B cell (primary cell): Measurements from ENCODE around the gene CFHR1. TPM values are rescaled to one million over a fixed set of nuclear protein-coding genes. Genes with fewer than 3 reads are reported as not detected.

Experiments used
- ATAC-seq: fragments of 200-7000 bp; cut with Tn5 transposase; one replicate; pipeline ENCODE4 v1.10.0; 2021; ENCODE audit warnings: low read depth, mild to moderate bottlenecking, moderate number of reproducible peaks, moderate library complexity
- CTCF ChIA-PET: fragments of 350-600 bp; sonication (Branson Sonifier 250); formaldehyde crosslinking; loops from one replicate; lab custom pipeline; 2021; ENCODE audit warnings: antibody characterized with exemption, inconsistent platforms; lab: Charles Lee
- POLR2A ChIA-PET: fragments of 350-600 bp; sonication (Branson Sonifier 250); formaldehyde crosslinking; loops from one replicate; lab custom pipeline; 2021; ENCODE audit warnings: antibody characterized with exemption; lab: Charles Lee
- DNase-seq: peaks from one replicate; pipeline ENCODE4 v3.0.0; 2013
- H2AFZ ChIP-seq: 2 replicates; pipeline ENCODE4 v1.6.1; 2012; ENCODE audit warnings: mild to moderate bottlenecking, low read depth, low read length; ENCODE audit not compliant: insufficient read depth, poor library complexity, severe bottlenecking
- H3K27ac ChIP-seq, 2 donors: 1 replicate in 1 of 2; 2 replicates in 1 of 2; pipeline ENCODE4 v1.5.1; 2012 to 2013; ENCODE audit warnings: low read length in 2 of 2, mild to moderate bottlenecking in 2 of 2, moderate library complexity in 1 of 2
- H3K27me3 ChIP-seq, 4 experiments: fragments of 200-600 bp in 1 of 4; sonication (generic) in 1 of 4; replicated peaks in 1 of 4; 1 replicate in 2 of 4; 2 replicates in 2 of 4; pipeline versions ENCODE4 v1.6.1 to v1.7.0; 2013 to 2016; ENCODE audit warnings: low read length in 3 of 4, mild to moderate bottlenecking in 2 of 4, mixed read lengths in 1 of 4, moderate library complexity in 1 of 4; ENCODE audit not compliant: insufficient read depth in 4 of 4, control insufficient read depth in 3 of 4; ENCODE audit errors: control extremely low read depth in 1 of 4
- H3K36me3 ChIP-seq, 2 experiments: replicated peaks in 1 of 2; 1 replicate in 1 of 2; 2 replicates in 1 of 2; pipeline versions ENCODE4 v1.6.1 to v1.7.1; 2013; ENCODE audit warnings: low read length in 1 of 2; ENCODE audit not compliant: insufficient read depth in 2 of 2, control insufficient read depth in 1 of 2; ENCODE audit errors: control extremely low read depth in 1 of 2, extremely low read depth in 1 of 2
- H3K4me1 ChIP-seq, 2 donors: fragments of 200-600 bp in 1 of 2; sonication (generic) in 1 of 2; 1 replicate in 1 of 2; 2 replicates in 1 of 2; pipeline versions ENCODE4 v1.5.1 to v1.6.1; 2013 to 2017; ENCODE audit warnings: low read length in 2 of 2; ENCODE audit not compliant: control insufficient read depth in 2 of 2, insufficient read depth in 2 of 2
- H3K4me2 ChIP-seq: replicated peaks from 2 replicates; pipeline ENCODE3; 2012; ENCODE audit warnings: mild to moderate bottlenecking, low read depth, low read length; ENCODE audit not compliant: poor library complexity, severe bottlenecking
- H3K4me3 ChIP-seq, 5 experiments: fragments of 200-600 bp in 1 of 5; sonication (generic) in 1 of 5; 1 replicate in 3 of 5; 2 replicates in 2 of 5; pipeline versions ENCODE4 v1.5.1 to v1.7.0; 2011 to 2016; ENCODE audit warnings: low read length in 4 of 5, mild to moderate bottlenecking in 4 of 5, low read depth in 2 of 5, control low read depth in 1 of 5, moderate library complexity in 1 of 5; ENCODE audit not compliant: insufficient read depth in 1 of 5; ENCODE audit errors: control extremely low read depth in 1 of 5, extremely low read depth in 1 of 5
- H3K79me2 ChIP-seq: fragments of 200-600 bp; sonication (generic); one replicate; pipeline ENCODE4 v1.6.0; 2016; ENCODE audit warnings: low read length; ENCODE audit not compliant: control insufficient read depth, insufficient read depth
- H3K9ac ChIP-seq: fragments of 200-600 bp; sonication (generic); 2 replicates; pipeline ENCODE4 v1.6.1; 2017; ENCODE audit warnings: mild to moderate bottlenecking, low read length, moderate library complexity
- H3K9me3 ChIP-seq, 3 donors: one replicate each; pipeline versions ENCODE4 v1.6.1 to v1.7.1; 2013; ENCODE audit warnings: low read length in 2 of 3; ENCODE audit not compliant: control insufficient read depth in 2 of 3, insufficient read depth in 1 of 3; ENCODE audit errors: control extremely low read depth in 1 of 3
- H4K20me1 ChIP-seq: 2 replicates; pipeline ENCODE4 v1.6.0; 2012; ENCODE audit warnings: mild to moderate bottlenecking, low read length; ENCODE audit not compliant: insufficient read depth, control insufficient read depth, poor library complexity, severe bottlenecking
- H3K27ac Mint-ChIP-seq: one replicate; pipeline ENCODE4 v1.8.0; 2021; ENCODE audit warnings: mixed read lengths
- H3K27me3 Mint-ChIP-seq: one replicate; pipeline ENCODE4 v1.8.0; 2021; ENCODE audit warnings: mixed read lengths
- H3K4me1 Mint-ChIP-seq: one replicate; pipeline ENCODE4 v1.8.0; 2021; ENCODE audit warnings: mixed read lengths
- H3K4me3 Mint-ChIP-seq: one replicate; pipeline ENCODE4 v1.8.0; 2021; ENCODE audit warnings: mixed read lengths
- H3K9me3 Mint-ChIP-seq: one replicate; pipeline ENCODE4 v1.8.0; 2022; ENCODE audit warnings: mixed read lengths; ENCODE audit not compliant: insufficient read depth
- EZH2 ChIP-seq: IDR thresholded peaks from 2 replicates; pipeline ENCODE4 v1.6.1; 2012; ENCODE audit warnings: borderline replicate concordance, low read depth, mild to moderate bottlenecking, moderate library complexity, low read length; ENCODE audit not compliant: insufficient read depth, poor library complexity, severe bottlenecking
- WGBS: methylation state at CpG from one replicate; pipeline ENCODE4 v1.1.5; 2013; ENCODE audit warnings: missing lambda C conversion rate; ENCODE audit not compliant: insufficient coverage; 5-methylcytosine and 5-hydroxymethylcytosine counted together
- intact Hi-C: fragments of 100-400 bp; cut with micrococcal nuclease; formaldehyde crosslinking; loops from one replicate; pipeline ENCODE4 v1.10.0; 2022
- polyA plus RNA-seq: library from polyadenylated mRNA; depleted of rRNA; stranded (reverse); fragments of >200 nt; gene quantifications from 2 replicates; pipeline ENCODE4 v1.2.3, GENCODE V29; 2012
- total RNA-seq, 2 donors: library from RNA; stranded (reverse); fragments of 120-200 nt in 1 of 2; gene quantifications; 1 replicate in 1 of 2; 2 replicates in 1 of 2; pipeline versions ENCODE4 v1.2.3 to v1.2.4, GENCODE V29; 2013 to 2022
- TF ChIP-seq, protein P1 (sequence below): fragments of 200-600 bp; IDR thresholded peaks from one replicate; pipeline ENCODE4 v1.8.0; 2022; ENCODE audit warnings: antibody characterized with exemption, mild to moderate bottlenecking

The CFHR1 gene
- total and polyA plus RNA-seq, 2 donors (not counting 1 experiment from before 2014, with no cell fraction given), result not detected

DNA sequence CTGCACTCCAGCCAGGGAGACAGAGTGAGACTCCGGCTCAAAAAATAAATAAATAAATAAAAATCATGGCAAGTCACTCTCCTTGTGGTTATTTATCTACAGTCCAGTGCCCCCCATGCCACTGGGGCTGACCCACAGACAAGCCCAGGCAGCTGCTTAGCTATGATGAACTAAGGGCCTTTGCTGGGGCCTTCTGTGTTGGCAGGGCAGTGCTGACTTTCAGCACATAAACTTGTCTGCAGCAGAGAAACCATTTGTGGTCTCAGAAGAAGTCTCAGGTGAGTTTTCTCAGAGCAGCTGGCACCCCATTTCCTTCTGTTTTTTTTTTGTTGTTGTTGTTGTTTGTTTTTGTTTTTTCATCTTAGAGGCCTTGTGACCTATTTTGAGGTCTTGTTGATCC is 47.4 kb downstream of the CFHR1 start:
- no CpG with 5 or more reads among the region's 1 CpG for WGBS
- H3K27ac Mint-ChIP-seq, result no peak overlapping the region
- Histone ChIP-seq H2AFZ (no peak overlapping the region), H3K9me3 (no peaks in the 10 kb centered on the region), H4K20me1 (no peaks in the 10 kb centered on the region), H3K4me2 (no peak overlapping the region), H3K79me2 (no peaks in the 10 kb centered on the region), H3K4me3 (no peak overlapping the region), H3K27me3 (no peaks in the 10 kb centered on the region), H3K9ac (no peak overlapping the region), H3K4me1 (no peaks in the 10 kb centered on the region), H3K27ac (no peak overlapping the region), H3K36me3 (no peaks in the 10 kb centered on the region)
- ATAC-seq (no peak), DNase-seq (no peak)
- intact Hi-C loops, result no loop called here
- H3K4me3 Mint-ChIP-seq, result no peak overlapping the region
- ChIA-PET POLR2A (no interaction called here), CTCF (no interaction called here)
- H3K27me3 Mint-ChIP-seq, result no peaks in the 10 kb centered on the region
- H3K9me3 Mint-ChIP-seq, result peaks cover 9% of the 10 kb centered on the region
- TF ChIP-seq EZH2, result no peak
- TF ChIP-seq, protein P1, sequence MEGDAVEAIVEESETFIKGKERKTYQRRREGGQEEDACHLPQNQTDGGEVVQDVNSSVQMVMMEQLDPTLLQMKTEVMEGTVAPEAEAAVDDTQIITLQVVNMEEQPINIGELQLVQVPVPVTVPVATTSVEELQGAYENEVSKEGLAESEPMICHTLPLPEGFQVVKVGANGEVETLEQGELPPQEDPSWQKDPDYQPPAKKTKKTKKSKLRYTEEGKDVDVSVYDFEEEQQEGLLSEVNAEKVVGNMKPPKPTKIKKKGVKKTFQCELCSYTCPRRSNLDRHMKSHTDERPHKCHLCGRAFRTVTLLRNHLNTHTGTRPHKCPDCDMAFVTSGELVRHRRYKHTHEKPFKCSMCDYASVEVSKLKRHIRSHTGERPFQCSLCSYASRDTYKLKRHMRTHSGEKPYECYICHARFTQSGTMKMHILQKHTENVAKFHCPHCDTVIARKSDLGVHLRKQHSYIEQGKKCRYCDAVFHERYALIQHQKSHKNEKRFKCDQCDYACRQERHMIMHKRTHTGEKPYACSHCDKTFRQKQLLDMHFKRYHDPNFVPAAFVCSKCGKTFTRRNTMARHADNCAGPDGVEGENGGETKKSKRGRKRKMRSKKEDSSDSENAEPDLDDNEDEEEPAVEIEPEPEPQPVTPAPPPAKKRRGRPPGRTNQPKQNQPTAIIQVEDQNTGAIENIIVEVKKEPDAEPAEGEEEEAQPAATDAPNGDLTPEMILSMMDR, result no peak
- H3K4me1 Mint-ChIP-seq, result no peaks in the 10 kb centered on the region

DNA sequence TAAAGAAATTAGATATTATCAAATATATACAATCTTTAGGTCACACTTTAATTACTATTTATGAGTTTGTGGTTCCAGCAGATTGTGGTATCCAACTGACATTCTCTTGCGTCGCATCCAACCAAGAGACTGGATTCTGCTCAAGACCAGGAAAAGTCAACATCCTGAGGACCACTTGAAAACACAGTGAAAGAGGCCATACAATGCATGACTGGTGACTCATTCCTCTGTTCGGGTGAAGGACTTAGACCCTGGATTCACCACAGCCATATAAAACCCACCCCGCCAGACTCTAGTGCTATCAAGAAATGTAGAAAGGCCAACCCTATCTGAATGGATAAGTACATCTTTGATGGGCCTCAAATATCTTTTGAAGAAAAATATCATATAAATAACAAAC is 53.9 kb downstream of the CFHR1 start:
- Histone ChIP-seq H3K79me2 (no peaks in the 10 kb centered on the region), H3K9ac (no peak overlapping the region), H2AFZ (no peak overlapping the region), H3K4me2 (no peak overlapping the region), H3K4me1 (no peaks in the 10 kb centered on the region), H3K9me3 (no peaks in the 10 kb centered on the region), H4K20me1 (no peaks in the 10 kb centered on the region), H3K36me3 (no peaks in the 10 kb centered on the region), H3K27ac (no peak overlapping the region), H3K4me3 (no peak overlapping the region), H3K27me3 (no peaks in the 10 kb centered on the region)
- H3K27me3 Mint-ChIP-seq, result no peaks in the 10 kb centered on the region
- H3K9me3 Mint-ChIP-seq, result peaks cover 2% of the 10 kb centered on the region
- no peak overlapping the region for H3K4me3 Mint-ChIP-seq
- ATAC-seq (no peak), DNase-seq (no peak)
- 100% methylated on average over 2 of the region's 4 CpGs for WGBS
- H3K27ac Mint-ChIP-seq, result no peak overlapping the region
- intact Hi-C loops, result no loop called here
- ChIA-PET CTCF (no interaction called here), POLR2A (no interaction called here)
- TF ChIP-seq EZH2, result no peak
- TF ChIP-seq, protein P1, result no peak
- no peaks in the 10 kb centered on the region for H3K4me1 Mint-ChIP-seq
